ENCODE results near the gene GNB3.
"Not testable (repeated sequence)": the region's sequence is repeated elsewhere in the genome, so short reads cannot be mapped to it uniquely, and the experiment has no call there.

The GNB3 gene

DNA sequence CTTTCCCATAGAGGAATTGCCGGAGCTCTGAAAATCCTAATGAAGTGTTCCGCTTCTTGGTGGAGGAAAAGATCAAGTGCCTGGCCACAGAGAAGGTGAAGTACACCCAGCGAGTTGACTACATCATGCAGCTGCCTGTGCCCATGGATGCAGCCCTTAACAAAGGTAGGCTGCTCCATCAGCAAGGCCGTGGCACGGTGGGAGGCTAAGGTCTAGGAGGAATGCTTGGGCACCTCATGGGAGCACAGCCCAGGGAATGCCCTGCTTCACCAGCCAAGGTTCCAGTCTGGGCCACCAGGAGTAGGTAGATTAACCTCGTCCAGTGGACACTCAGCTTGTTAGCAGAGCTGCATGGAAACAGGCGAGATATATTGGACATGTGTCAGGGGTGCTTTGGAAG is 20.2 kb downstream of the GNB3 start:
- no peak for DNase-seq (ENCODE audit: low spot score)

DNA sequence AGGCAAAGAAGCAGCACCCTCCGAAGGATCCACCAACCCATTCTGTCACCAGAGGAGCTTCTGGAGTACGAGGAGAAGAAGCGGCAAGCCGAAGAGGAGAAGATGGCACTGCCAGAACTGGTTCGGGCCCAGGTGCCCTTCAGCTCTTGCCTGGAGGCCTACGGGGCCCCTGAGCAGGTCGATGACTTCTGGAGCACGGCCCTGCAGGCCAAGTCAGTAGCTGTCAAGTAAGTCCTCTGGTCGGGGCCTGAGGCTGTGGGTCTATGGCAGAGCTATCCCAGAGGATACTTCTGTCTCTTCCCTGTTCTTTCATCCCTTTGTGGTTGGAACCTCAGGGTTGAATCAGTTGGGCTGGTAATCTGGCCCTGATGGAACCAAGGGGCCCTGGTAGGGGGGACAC is 20.7 kb downstream of the GNB3 start:
- DNase-seq (ENCODE audit: low spot score): no peak

DNA sequence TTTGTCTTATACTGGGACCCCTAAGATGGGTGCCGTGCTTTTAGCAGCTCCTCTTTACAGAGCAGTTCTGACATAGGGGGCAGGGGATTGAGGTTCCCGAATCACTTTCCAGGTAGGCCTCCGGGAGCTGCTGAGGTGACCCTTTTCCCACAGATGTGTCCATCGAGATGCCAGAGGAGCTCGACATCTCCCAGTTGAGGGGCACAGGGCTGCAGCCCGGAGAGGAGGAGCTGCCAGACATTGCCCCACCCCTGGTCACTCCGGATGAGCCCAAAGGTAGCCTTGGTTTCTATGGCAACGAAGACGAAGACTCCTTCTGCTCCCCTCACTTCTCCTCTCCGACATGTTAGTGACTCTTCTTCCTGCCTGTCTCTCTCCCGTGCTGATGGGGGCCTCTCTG is 22.3 kb downstream of the GNB3 start:
- no peak for DNase-seq (ENCODE audit: low spot score)

DNA sequence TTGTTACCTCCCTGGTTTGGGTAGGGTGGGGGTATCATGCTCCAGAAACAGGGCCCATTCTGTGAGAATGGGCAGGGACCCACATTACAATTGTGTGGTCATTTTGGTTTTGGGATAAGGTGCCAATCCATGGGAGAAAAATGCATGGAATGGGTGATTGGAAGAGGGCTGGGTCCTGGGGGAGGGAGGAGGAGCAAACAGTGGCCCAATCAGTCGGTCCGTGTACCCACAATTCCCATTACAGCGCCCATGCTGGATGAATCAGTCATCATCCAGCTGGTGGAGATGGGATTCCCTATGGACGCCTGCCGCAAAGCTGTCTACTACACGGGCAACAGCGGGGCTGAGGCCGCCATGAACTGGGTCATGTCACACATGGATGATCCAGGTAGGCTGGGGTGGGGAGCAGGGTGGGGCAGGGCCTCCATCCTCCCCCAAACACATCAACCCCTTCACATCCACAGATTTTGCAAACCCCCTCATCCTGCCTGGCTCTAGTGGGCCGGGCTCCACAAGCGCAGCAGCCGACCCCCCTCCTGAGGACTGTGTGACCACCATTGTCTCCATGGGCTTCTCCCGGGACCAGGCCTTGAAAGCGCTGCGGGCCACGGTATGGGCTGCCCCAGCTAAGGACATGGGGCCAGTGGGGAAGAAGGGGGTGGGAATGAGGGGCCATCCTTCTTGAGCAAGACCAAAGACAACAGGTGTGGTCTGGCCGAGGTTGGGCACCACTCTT is 23.0 kb downstream of the GNB3 start:
- DNase-seq (ENCODE audit: low spot score): no peak

DNA sequence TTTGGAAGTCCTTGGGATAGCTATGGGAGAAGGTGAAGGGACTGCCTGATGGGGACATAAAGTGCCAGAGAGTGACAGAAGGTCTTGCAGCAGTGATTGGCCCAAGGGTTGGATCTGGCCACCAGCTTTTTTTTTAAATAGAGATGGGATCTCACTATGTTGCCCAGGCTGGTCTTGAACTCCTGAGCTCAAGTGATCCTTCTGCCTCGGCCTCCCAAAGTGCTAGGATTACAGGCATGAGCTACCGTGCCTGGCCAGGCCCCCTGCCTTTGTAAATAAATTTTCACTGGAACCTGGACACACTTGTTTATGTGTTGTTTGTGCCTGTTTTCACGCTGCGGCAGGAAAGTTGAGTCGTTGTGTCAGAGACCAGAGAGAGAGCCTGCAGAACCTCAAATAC is 24.6 kb downstream of the GNB3 start:
- DNase-seq (ENCODE audit: low spot score): not testable (repeated sequence)

DNA sequence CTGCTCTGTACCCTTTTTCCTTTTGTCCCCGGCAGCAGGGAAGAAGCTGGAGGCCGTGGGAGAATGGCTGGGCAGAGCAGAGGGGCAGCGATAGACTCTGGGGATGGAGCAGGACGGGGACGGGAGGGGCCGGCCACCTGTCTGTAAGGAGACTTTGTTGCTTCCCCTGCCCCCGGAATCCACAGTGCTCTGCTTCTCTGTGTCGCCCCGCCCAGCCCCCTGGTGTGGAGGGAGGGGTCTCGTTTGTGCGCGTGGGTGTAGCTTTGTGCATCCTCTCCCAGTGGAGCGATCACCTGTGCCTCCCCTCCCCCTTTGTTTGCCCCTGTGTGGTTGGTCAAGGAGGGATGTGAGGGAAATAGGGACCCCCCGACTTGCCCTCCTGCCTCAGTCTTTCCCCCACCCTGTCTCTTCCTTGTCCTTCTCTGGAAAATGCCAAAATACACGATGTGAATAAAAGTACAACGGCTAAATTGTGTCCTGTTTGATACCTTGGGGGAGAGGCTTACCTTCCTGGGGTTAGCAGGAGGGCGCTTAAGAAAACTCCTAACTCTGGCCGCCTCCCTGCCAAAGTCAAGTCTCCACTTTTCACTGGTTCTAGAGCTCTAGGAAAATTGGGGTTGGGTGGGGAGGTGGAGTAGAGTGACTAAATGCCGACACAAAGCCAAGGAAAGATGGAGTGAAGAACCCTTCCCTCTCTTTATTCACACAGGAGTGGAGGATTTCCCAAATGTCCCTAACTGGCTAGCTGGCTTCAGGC is 25.6 kb downstream of the GNB3 start:
- DNase-seq (ENCODE audit: low spot score): no peak

DNA sequence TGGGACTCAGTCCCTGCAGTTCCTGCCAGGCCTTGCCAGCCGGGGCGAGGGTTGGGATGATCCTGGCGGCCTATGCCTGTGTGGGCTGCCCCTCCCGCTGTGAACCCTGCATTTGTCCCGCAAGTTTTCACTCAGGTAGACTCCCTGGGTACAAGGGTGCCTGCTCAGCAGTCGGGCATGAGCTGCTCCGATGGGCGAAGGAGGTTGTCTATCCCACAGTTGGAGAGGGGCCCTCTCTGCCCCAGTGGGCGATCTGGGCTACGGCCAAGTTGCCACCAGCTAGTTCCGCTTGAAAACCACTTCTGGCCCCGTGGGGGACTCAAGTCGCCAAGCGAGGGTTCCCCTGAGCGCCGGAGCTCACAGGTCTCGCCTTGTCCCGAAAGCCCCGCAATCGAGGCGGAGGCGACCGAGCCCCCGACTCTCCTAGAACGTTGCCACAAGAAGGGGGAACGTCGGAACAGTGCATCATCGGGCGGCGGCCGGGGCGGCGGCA is 26.2 kb downstream of the GNB3 start:
- no peak for DNase-seq (ENCODE audit: low spot score)

DNA sequence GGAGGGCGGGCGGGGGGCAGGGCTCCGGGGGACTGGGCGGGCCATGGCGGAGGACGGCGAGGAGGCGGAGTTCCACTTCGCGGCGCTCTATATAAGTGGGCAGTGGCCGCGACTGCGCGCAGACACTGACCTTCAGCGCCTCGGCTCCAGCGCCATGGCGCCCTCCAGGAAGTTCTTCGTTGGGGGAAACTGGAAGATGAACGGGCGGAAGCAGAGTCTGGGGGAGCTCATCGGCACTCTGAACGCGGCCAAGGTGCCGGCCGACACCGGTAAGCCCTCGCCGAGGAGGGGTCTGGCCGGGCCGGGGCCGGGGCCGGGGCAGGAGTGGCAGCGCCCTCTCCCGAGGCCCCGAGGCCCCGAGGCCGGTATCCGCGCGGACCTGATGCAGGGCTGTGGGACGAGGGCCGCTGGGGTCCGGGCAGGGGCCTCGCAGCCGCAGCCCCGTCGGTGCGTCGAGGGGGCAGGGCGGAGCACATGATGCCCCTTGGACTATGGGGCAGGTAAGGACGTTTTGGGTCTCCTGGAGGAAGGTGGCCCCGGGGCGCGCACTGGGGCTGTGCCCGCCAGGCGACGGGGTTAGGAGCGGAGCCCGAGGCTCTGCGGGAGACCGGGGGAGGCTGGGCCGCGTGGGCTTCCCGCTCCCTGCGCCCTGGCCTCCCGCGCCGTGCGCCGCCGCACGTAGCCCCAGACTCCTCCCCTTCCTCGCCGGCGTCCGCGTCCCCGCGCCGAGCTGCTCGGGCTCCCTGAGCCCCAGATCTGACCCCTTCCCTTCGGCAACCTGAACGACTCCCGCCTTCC is 26.9 kb downstream of the GNB3 start, which contains the start of gene TPI1:
Gene TPI1 (plus strand): TSS at position 119 of the 798 bp plus-strand sequence. CDS start 36 bp downstream, at position 155.
- DNase-seq (ENCODE audit: low spot score): peak; percentile 84

DNA sequence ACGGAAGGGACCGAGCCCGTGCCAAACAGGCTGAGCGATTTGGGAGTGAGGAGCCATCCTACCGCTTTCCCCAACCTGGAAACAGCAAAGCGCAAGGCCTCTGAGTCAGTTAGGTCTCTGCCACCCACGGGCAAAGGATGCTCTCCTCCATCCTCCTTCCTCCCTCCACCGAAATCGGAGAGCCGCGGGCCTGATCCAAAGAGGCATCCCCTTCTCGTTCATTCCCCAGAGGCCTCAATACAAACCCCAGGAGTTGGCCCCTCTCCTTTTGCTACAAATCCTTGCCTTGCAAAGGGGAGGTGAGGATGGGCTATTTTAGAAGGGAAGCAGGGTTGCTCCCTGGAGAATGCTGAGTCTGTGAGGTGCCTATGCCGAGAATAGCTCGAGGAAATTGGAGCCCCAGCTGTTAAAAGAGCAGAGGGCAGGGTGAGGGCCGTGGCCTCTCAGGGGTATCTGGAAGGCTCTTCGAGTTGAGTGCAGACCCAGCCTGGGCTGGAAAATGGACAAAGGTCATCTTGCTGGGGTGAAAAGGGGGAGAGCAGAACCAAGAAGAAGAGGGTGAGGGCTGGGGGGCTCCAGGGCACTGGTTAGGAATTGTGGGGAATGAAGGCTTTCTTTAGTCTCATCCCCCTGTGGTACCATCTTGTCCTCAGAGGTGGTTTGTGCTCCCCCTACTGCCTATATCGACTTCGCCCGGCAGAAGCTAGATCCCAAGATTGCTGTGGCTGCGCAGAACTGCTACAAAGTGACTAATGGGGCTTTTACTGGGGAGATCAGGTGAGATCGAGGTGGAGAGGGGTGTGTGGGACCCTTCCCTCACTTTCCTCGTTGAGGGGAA is 27.7 kb downstream of the GNB3 start:
- DNase-seq (ENCODE audit: low spot score): peak; percentile 13

DNA sequence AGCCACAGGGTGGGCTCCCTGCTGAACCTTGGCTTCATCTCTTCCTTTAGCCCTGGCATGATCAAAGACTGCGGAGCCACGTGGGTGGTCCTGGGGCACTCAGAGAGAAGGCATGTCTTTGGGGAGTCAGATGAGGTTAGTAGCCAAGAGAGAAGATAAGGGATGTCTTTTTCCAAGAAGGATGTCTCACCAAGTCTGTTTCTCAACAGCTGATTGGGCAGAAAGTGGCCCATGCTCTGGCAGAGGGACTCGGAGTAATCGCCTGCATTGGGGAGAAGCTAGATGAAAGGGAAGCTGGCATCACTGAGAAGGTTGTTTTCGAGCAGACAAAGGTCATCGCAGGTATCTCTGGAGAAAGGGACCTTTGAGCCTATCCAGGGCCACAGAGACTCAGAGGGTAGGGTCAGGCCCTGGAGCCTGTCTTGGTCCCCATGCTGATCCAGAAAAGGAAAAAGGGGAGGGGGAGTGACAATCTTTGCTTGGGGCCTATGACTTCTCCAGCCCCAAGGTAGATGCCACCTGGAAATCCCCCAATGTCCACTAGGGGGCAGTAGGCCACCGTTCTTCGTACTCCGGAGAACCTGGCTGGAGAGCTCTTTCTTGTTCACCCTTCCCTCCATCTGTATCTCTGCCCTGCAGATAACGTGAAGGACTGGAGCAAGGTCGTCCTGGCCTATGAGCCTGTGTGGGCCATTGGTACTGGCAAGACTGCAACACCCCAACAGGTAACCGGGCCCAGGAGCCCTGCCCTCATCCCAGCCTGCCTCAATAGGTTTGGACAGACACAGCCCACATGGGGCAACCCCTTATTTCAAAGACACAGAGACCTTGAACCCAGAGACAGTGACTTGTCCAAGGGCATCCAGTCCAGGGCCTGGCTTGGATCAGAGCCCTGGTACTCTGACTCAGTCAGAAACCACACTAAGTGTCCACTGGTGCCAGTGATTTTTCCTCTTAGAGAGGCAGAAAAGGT is 28.6 kb downstream of the GNB3 start:
- DNase-seq (ENCODE audit: low spot score): peak; percentile 90

DNA sequence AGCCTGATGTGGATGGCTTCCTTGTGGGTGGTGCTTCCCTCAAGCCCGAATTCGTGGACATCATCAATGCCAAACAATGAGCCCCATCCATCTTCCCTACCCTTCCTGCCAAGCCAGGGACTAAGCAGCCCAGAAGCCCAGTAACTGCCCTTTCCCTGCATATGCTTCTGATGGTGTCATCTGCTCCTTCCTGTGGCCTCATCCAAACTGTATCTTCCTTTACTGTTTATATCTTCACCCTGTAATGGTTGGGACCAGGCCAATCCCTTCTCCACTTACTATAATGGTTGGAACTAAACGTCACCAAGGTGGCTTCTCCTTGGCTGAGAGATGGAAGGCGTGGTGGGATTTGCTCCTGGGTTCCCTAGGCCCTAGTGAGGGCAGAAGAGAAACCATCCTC is 29.6 kb downstream of the GNB3 start:
- not testable (repeated sequence) for DNase-seq (ENCODE audit: low spot score)

DNA sequence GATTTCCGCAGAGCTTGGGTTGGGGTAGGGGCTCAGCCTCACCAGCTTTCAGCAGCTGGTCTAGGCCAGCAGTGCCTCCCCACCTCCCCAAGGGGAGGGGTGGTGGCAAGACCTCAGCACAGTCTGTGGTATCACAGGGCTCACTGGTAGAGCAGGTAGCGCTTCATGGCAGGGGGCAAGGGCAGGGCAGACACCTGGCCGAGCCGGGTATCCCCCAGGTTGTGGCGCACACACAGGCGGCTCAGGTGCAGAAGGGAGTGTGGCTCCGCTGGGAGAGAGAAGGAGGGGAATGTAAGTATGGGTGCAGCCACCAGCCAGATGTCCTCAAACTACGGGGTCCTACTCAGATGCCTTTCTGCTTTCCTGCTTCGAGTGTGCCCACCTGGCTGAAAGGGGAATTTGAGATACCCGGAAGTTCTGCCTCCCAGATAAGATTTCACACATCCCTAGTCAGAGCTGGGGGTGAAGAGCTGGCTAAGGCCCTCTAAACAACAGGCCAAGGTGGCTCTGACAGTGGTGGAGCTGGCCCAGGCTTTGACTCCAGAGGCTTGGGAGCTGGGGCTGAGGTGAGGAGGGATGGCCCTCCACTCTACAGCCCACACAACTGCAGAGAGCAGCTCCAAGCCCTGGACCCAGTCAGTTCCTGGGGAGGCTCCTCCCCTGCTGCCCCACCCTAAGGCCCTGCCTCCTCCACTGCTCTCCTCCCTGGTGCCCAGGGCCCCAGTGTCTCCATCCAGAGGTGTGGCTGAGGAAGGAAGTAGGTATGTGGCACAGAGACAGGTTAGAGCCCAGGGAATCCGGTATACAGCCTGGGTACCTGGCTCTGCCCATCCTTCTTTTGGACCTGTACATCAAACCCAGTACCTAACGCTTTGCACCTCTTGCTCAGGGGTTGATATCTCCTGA is 30.6 kb downstream of the GNB3 start:
- DNase-seq (ENCODE audit: low spot score): peak; percentile 36

DNA sequence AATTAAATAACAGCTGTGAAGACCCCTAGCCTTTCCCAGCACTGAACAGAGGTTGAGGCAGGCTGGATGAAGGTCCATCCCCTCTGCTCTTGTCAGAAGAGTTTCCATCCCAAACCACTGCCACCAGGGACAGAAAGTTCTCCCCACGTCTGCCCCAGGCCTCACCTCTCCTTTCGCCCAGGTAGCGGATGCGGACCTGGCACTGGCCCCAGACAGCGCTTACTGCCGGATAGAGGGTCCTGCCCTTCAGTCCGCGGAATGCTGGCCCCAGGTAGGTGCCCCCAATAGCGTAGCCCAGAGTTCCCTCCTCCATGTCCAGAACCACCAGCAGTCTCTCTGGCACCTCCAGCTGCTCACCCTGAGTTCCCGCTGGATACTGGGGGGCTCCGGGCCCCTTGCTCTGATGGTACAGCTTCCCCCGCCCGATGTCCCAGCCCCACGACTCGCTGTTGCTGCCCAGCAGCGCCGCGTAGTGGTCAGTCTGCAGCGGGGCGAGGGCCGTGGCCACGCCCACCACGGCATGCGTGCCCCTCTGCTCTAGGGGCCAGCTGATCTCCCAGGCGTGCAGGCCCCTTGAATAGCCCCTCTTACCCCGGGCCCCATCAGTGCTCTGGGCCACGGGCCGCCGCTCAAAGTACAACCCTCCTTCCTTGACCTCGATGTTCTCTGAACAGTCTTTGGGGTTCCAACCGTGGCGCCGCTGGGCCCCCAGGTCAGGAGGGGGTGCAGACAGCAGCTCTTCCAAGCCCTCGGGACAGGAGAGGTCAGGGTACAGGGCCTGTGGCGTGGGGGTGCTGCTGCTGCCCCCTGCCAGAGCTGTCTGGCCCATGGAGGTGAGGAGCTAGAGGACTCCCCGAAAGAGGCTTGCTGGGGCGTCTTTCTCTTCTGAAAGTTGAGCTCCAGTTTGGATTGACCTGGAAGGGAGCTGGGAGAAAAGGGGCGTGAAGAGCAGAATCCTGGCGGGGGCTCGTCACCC is 31.6 kb downstream of the GNB3 start:
- DNase-seq (ENCODE audit: low spot score): peak; percentile 85

DNA sequence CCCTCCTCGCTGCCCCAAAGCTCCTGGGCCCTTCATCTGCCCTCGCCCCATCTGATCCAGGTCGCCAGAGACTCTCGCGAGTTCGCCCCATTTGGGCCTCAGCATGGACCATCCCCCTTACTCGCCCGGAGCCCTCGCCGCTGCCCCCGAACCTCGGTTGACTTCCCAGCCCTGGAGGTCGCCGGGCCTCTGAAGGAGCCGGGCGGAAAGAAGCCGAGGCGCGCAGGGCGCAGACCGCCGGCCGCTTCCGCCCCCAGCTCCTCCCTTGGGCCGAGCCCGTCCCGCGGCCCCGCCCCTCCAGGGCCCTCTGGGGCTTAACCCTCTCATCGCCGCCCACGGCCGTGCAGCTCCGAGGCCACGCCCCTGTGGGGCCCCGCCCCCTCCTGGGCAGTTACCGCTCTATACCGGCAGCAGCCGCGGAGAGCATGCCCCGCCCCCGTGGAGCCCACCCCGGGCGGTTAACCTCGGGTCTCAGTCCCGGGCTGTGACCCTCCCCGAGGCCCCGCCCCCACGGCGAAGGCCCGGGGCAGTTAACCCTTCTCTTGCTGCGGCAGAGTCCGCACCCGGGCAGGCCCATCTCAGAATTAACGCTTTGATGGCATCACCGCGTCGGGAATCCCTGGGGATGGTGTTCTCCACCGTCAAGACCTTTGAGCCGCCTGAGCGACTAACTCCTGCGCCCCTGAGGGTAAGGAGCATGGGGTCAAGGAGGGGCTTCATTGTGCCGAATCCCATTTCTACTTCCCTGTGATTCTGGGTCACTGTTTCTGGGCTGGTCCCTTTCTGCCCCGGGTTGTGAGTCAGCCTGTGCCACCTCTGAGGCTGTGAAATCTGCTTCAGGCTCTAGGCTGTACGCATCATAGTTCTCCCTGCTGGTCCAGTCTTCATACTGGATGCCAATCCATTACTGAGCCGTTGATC is 32.6 kb downstream of the GNB3 start, which contains the start of gene SPSB2:
Gene SPSB2 (minus strand): TSS at position 210 of the 921 bp plus-strand sequence. CDS start 402 bp downstream, outside the sequence.
- DNase-seq (ENCODE audit: low spot score): peak; percentile 98

DNA sequence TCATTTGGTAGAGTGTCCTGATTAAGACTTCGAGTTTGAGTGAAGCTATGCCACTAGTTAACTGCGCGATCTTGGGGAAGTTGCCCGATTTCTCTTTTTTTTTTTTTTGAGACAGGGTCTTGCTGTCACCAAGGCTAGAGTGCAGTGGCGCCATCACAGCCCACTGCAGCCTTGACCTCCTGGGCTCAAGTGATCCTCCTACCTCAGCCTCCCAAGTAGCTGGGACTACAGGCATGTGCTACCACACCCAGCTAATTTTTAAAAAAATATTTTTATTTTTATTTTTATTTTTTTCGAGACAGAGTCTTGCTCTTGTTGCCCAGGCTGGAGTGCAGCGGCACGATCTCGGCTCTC is 33.3 kb downstream of the GNB3 start:
- not testable (repeated sequence) for DNase-seq (ENCODE audit: low spot score)

DNA sequence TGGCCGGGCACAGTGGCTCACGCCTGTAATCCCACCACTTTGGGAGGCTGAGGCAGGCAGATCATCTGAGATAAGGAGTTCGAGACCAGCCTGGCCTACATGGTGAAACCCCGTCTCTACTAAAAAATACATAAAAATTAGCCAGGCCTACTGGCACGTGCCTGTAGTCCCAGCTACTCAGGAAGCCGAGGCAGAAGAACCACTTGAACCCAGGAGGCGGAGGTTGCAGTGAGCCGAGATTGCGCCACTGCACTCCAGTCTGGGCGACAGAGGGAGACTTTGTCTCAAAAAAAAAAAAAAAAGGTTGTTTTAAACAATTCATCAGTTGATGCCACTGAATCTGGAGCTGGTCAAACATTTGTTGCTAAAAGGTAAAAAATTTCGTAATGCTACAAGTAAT is 39.1 kb downstream of the GNB3 start:
- DNase-seq (ENCODE audit: low spot score): not testable (repeated sequence)

DNA sequence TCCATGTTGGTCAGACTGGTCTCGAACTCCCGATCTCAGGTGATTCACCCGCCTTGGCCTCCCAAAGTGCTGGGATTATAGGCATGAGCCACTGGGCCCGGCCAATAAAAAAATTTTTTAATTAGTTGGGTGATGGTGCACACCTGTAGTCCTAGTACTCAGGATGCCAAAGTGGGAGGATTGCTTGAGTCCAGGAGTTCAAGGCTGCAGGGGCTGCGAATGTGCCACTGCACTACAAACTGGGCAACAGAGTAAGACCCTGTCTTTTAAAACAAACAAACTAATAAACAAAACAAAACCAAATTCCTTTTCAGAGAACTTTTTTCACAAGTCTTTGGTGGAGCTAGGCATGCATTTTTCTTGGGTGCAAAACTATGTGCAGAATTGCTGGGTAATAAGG is 42.5 kb downstream of the GNB3 start:
- DNase-seq (ENCODE audit: low spot score): no peak
